ENCODE results near the gene ASIP. TPM values are rescaled to one million over a fixed set of nuclear protein-coding genes. Genes with fewer than 3 reads are reported as not detected.

ASIP gene
- total RNA-seq, 1 experiment from 2014 or later = not detected

DNA sequence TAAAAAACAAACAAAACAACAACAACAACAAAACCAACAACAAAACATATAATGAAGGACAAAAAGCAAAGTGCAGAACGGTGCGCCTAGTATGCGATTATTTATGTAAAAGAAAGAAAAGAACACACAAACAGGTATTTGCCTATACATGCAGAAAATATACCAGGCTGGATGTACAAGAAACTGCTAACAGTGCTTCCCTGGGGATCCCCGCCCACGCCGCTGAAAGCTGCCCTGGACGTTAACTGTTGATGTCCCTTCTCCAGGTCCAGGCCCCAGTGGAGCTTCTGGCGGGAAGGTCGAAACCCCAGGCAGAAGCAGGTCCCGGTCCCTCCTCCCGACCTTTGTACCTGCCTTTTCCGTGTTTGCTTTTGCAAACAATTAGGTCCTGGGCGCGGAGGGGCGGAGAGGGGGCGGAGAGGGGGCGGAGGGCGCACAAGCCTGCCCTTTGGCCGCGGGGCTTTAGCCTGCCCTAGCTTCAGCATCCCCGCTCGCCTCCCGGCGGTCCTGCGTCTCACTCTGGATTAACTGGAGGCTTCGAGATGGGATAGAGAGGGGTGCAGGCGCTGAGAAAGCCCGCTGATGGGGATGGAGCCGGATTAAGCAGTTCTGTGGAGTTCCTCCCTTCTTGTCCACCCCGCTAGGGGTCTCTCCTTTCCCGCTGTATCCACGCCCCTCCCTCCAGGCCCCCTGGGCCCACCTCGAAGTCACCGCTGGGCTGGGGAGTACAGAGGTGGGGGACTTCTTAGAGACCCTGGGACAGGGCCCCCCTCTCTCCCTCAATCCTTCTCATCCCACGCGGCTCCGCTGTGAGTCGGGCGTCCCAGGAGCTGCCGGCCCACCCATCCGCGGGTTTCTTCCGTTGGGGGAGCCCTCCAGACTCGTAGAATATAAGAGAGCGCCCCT is 70.1 kb downstream of the ASIP start:
- peak; percentile 85 for DNase-seq (ENCODE audit: low spot score)

DNA sequence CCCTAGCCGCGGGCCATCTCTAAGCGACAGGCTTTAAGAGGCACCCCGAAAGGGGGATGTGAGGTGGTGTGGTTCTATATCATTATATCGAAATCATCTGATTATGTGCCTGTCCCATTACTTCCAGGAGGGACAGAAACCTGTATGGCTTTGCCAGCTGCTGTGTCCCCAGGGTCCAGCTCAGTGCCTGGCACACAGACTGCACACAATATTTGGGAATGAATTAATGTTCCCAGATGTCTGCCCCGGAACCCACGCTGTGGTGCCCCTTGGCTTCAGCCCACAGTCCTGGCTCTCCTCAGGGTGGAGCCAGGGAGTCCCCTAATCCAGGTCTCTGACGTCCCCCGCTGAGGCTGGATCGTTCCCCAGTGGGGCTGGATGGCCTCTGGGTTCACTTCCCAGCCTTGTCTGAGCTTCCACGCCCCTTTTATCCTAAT is 70.8 kb downstream of the ASIP start:
- peak; percentile 42 for DNase-seq (ENCODE audit: low spot score)

GRCh38 chr20:34312544-34313217 is 71.5 kb downstream of the ASIP start:
- DNase-seq (ENCODE audit: low spot score) = peak; percentile 99

DNA sequence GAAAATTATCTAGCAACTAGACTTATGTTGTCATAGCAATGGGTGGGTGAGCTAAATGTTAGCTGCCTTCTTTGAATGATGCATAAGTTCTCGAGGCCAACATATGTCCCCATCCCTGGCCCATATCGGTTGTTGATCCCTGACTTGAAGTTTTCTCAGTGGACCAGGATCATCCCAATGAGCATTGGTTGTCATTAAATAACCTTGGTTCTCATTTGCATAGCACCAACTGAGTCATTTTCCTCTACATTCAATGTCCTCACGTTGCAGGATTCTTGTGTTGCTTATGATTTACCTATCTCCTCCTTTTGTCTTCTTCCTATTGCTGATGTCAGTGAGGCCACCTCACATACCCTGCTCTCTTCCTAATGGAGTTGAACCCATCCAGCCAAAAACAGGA is 74.0 kb downstream of the ASIP start:
- DNase-seq (ENCODE audit: low spot score) = no peak

DNA sequence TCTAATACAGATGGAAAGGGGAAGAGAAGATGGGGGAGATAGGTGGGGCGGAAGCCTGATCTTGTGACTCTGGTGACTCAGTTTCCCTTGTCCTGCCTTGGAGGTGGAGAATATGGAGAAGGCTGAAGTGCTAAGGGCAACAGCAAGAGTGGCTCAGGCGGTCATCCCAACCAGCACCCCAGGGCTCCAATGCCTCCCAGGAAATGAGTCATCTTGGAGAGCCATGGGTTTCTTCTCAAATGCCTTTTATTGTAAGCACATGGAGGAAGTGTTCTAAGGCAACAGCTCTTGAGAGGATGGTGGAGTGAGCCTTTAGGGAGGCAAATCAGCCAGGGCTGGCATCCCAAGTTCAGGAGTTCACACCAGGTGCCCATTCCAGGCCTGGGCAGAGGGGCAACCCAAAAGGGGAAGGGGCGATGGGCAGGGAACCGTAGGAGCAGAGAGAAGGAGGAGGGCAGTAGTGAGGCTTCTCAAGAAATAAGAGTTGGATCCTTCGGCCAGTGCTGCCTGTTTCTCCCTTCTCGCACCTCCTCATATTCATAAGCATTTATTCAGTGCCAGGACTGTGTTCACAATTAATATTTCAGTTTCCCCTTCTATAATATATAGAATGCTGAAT is 75.1 kb downstream of the ASIP start:
- DNase-seq (ENCODE audit: low spot score) = peak; percentile 62

Other genes starting within 250 kb of the ASIP start
- 290 and 301 TPM in 2 replicates for gene RALY, start 247.5 kb upstream of the ASIP start, total RNA-seq (2014; rRNA removed; shearing (Covaris generic))
- gene EIF2S2, start 129.2 kb upstream of the ASIP start, total RNA-seq (2014; rRNA removed; shearing (Covaris generic)) = 64.7 and 74.5 TPM in 2 replicates
- gene AHCY, start 61.9 kb downstream of the ASIP start, total RNA-seq (2014; rRNA removed; shearing (Covaris generic)) = 398 and 402 TPM in 2 replicates
- gene ITCH, start 121.8 kb downstream of the ASIP start, total RNA-seq (2014; rRNA removed; shearing (Covaris generic)) = 19.3 and 25.1 TPM in 2 replicates

Data from HT-29 (cell line).